ENCODE measurements around the gene SPRTN. TPM values are rescaled to one million over a fixed set of nuclear protein-coding genes. Genes with fewer than 3 reads are reported as not detected.

The SPRTN gene
- total RNA-seq, 4 donors from 2014 or later: 12.1 to 33.4 (median 16.7) TPM

- Histone ChIP-seq H3K27ac (no peak overlapping the region), H3K36me3 (no peaks in the 10 kb centered on the region), H3K4me3 (no peak overlapping the region), H3K9me3 (no peaks in the 10 kb centered on the region), H3K27me3 (no peaks in the 10 kb centered on the region), H3K4me1 (no peaks in the 10 kb centered on the region)
- WGBS, 2 donors: 75 to 76% methylated on average over 8 of the region's 8 CpGs
- no peak for DNase-seq (ENCODE audit: low spot score in 2 of 2)
- TF ChIP-seq CTCF (IDR thresholded peaks at IDR 0.05): no peak
- no peak for TF ChIP-seq EP300 (IDR thresholded peaks at IDR 0.05)
- no peak for TF ChIP-seq POLR2A (IDR thresholded peaks at IDR 0.05)
Observed at GRCh38 chr1:231311720-231312431, 26.2 kb upstream of the SPRTN start.

- no peaks in the 10 kb centered on the region for H3K27me3 ChIP-seq
- no peak overlapping the region for H3K4me3 ChIP-seq
- H3K9me3 ChIP-seq: no peaks in the 10 kb centered on the region
- H3K4me1 ChIP-seq: no peaks in the 10 kb centered on the region
- TF ChIP-seq EP300 (IDR thresholded peaks at IDR 0.05): no peak
- TF ChIP-seq CTCF (IDR thresholded peaks at IDR 0.05): no peak
- TF ChIP-seq POLR2A (IDR thresholded peaks at IDR 0.05): no peak
- DNase-seq (ENCODE audit: low spot score in 2 of 2): no peak
- H3K27ac ChIP-seq: no peak overlapping the region
- no peaks in the 10 kb centered on the region for H3K36me3 ChIP-seq
- WGBS, 2 donors: 92 to 94% methylated on average over 5 of the region's 5 CpGs
Observed at GRCh38 chr1:231312432-231312788, 25.7 kb upstream of the SPRTN start.

GRCh38 chr1:231313661-231314060, 24.4 kb upstream of the SPRTN start:
- TF ChIP-seq EP300 (IDR thresholded peaks at IDR 0.05) (no peak), CTCF (IDR thresholded peaks at IDR 0.05) (no peak), POLR2A (IDR thresholded peaks at IDR 0.05) (no peak)
- no peak overlapping the region for H3K4me3 ChIP-seq
- 87 to 89% methylated on average over 4 of the region's 4 CpGs for WGBS, 2 donors
- DNase-seq (ENCODE audit: low spot score in 2 of 2): no peak
- peaks cover 0 to 3% (median 0%) of the 10 kb centered on the region in 3 donors for H3K36me3 ChIP-seq
- H3K9me3 ChIP-seq: no peaks in the 10 kb centered on the region
- H3K27ac ChIP-seq: no peak overlapping the region
- H3K27me3 ChIP-seq: no peaks in the 10 kb centered on the region
- H3K4me1 ChIP-seq: no peaks in the 10 kb centered on the region

- no peak for DNase-seq (ENCODE audit: low spot score in 2 of 2)
- WGBS, 2 donors: 34 to 38% methylated on average over 11 of the region's 11 CpGs
Observed at GRCh38 chr1:231315887-231316286, 22.2 kb upstream of the SPRTN start.

More at GRCh38 chr1:231315887-231316286, 22.2 kb upstream of the SPRTN start:
- H3K27ac ChIP-seq: no peak overlapping the region
- no peak overlapping the region for H3K4me3 ChIP-seq
- TF ChIP-seq POLR2A (IDR thresholded peaks at IDR 0.05) (no peak), CTCF (IDR thresholded peaks at IDR 0.05) (peak in 2 of 5 experiments; percentile 21 to 32)
- H3K4me1 ChIP-seq: no peaks in the 10 kb centered on the region
- H3K36me3 ChIP-seq: peaks cover 0 to 6% (median 0%) of the 10 kb centered on the region in 3 donors
- no peaks in the 10 kb centered on the region for H3K9me3 ChIP-seq
- H3K27me3 ChIP-seq: no peaks in the 10 kb centered on the region

All from tibial nerve (tissue), 4 donors.